Measurements from ENCODE around the gene PRH2. TPM values are rescaled to one million over a fixed set of nuclear protein-coding genes. Genes with fewer than 3 reads are reported as not detected.

The PRH2 gene
- polyA plus RNA-seq, 1 experiment: 0.16 TPM

GRCh38 chr12:10900530-10900929 is 28.5 kb upstream of the PRH2 start:
- Histone ChIP-seq H3K27me3 (ENCODE audit: control insufficient read depth, insufficient read depth, low read length) (no peaks in the 10 kb centered on the region), H3K9me3 (ENCODE audit: control insufficient read depth, insufficient read depth, low read length) (no peaks in the 10 kb centered on the region), H3K4me3 (ENCODE audit: low read depth, low read length) (no peak overlapping the region), H3K27ac (ENCODE audit: low read depth, low read length) (no peak overlapping the region)
- TF ChIP-seq CTCF (IDR thresholded peaks at IDR 0.05; ENCODE audit: low read depth, low read length): no peak
- CTCF ChIA-PET: no interaction called here
- POLR2A ChIA-PET: no interaction called here
- no peak for DNase-seq (ENCODE audit: low read depth, low spot score)

- no peak for TF ChIP-seq CTCF (IDR thresholded peaks at IDR 0.05; ENCODE audit: low read depth, low read length)
- H3K27me3 ChIP-seq (ENCODE audit: control insufficient read depth, insufficient read depth, low read length): no peaks in the 10 kb centered on the region
- peak overlapping the region; percentile 23 for H3K27ac ChIP-seq (ENCODE audit: low read depth, low read length)
- no peak overlapping the region for H3K4me3 ChIP-seq (ENCODE audit: low read depth, low read length)
- CTCF ChIA-PET: no interaction called here
- no peak for DNase-seq (ENCODE audit: low read depth, low spot score)
- H3K9me3 ChIP-seq (ENCODE audit: control insufficient read depth, insufficient read depth, low read length): no peaks in the 10 kb centered on the region
- POLR2A ChIA-PET: no interaction called here
Observed at GRCh38 chr12:10900972-10901371, 28.1 kb upstream of the PRH2 start.

GRCh38 chr12:10901427-10901826 is 27.6 kb upstream of the PRH2 start:
- no peak for TF ChIP-seq CTCF (IDR thresholded peaks at IDR 0.05; ENCODE audit: low read depth, low read length)
- Histone ChIP-seq H3K27ac (ENCODE audit: low read depth, low read length) (no peak overlapping the region), H3K9me3 (ENCODE audit: control insufficient read depth, insufficient read depth, low read length) (no peaks in the 10 kb centered on the region), H3K27me3 (ENCODE audit: control insufficient read depth, insufficient read depth, low read length) (no peaks in the 10 kb centered on the region), H3K4me3 (ENCODE audit: low read depth, low read length) (no peak overlapping the region)
- CTCF ChIA-PET: interaction anchor here (1.2 kb wide), 1 partner anchor 10 kb away, joined by 3 read pairs; no protein-coding TSS in a partner anchor
- POLR2A ChIA-PET: no interaction called here
- DNase-seq (ENCODE audit: low read depth, low spot score): no peak

- POLR2A ChIA-PET: interaction anchor here (0.6 kb wide), 1 partner anchor 136 kb away, joined by 3 read pairs; no protein-coding TSS in a partner anchor
- DNase-seq (ENCODE audit: low read depth, low spot score): no peak
- TF ChIP-seq CTCF (IDR thresholded peaks at IDR 0.05; ENCODE audit: low read depth, low read length): no peak
- CTCF ChIA-PET: no interaction called here
- H3K27me3 ChIP-seq (ENCODE audit: control insufficient read depth, insufficient read depth, low read length): no peaks in the 10 kb centered on the region
- no peaks in the 10 kb centered on the region for H3K9me3 ChIP-seq (ENCODE audit: control insufficient read depth, insufficient read depth, low read length)
- H3K27ac ChIP-seq (ENCODE audit: low read depth, low read length): no peak overlapping the region
- H3K4me3 ChIP-seq (ENCODE audit: low read depth, low read length): no peak overlapping the region
Observed at GRCh38 chr12:10904686-10905085, 24.4 kb upstream of the PRH2 start.

- DNase-seq (ENCODE audit: low read depth, low spot score): no peak
- ChIA-PET POLR2A (no interaction called here), CTCF (no interaction called here)
- H3K27me3 ChIP-seq (ENCODE audit: control insufficient read depth, insufficient read depth, low read length): no peaks in the 10 kb centered on the region
- no peak within 1 kb of the TSS for H3K4me3 ChIP-seq (ENCODE audit: low read depth, low read length)
- no peak within 1 kb of the TSS for H3K27ac ChIP-seq (ENCODE audit: low read depth, low read length)
- no peak for TF ChIP-seq CTCF (IDR thresholded peaks at IDR 0.05; ENCODE audit: low read depth, low read length)
- no peaks in the 10 kb centered on the region for H3K9me3 ChIP-seq (ENCODE audit: control insufficient read depth, insufficient read depth, low read length)
Observed at GRCh38 chr12:10909462-10909861, 19.6 kb upstream of the PRH2 start, which contains the start of gene TAS2R13. TAS2R13 (minus strand) TSS chr12:10909562; CDS start chr12:10909298, 264 bp downstream.

Data from AG04450 (cell line).